ENCODE results near the gene COL11A2.
"Not testable (repeated sequence)": the region's sequence is repeated elsewhere in the genome, so short reads cannot be mapped to it uniquely, and the experiment has no call there.

COL11A2 gene

GRCh38 chr6:33192105-33192646, at the start of gene COL11A2:
COL11A2 (minus strand) TSS chr6:33192467; CDS start chr6:33192240, 227 bp downstream.
- TF ChIP-seq CTCF (IDR thresholded peaks at IDR 0.05; ENCODE audit: extremely low read depth, insufficient read depth, missing control alignments) = no peak
- DNase-seq (ENCODE audit: low spot score) = peak; percentile 48
- in situ Hi-C loops (cut with MboI; ENCODE audit: low pct_unique_long_range_greater_than_20kb, low sequenced_read_pairs, unreplicated experiment) = no loop called here

- DNase-seq (ENCODE audit: low spot score) = no peak
- in situ Hi-C loops (cut with MboI; ENCODE audit: low pct_unique_long_range_greater_than_20kb, low sequenced_read_pairs, unreplicated experiment) = loop anchor here (10.0 kb wide), 1 partner anchor 237 kb away; the partner anchor contains the start of gene HLA-DOA
- TF ChIP-seq CTCF (IDR thresholded peaks at IDR 0.05; ENCODE audit: extremely low read depth, insufficient read depth, missing control alignments) = no peak
Observed at GRCh38 chr6:33241968-33242367, 49.7 kb upstream of the COL11A2 start.

DNA sequence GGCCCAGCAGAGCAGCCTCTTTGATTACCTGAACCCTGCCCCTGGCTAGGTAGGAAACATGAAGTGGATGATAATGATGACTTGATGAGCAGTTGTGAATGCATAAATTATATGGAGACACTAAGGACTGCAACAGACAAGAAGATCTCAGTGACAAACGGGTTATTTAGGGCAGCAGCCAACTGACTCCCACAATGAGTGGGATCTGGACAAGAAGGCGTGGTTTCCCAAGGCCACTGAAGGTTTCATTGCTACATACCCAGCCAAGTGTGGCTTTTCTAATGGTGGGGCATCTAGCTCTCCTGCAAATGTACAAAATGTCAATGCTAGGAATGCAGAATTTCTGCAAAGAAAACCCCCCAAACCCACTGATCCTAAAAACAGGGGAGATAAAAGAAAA, 45.5 kb upstream of the COL11A2 start:
- no peak for TF ChIP-seq CTCF (IDR thresholded peaks at IDR 0.05; ENCODE audit: extremely low read depth, insufficient read depth, missing control alignments)
- no peak for DNase-seq (ENCODE audit: low spot score)
- in situ Hi-C loops (cut with MboI; ENCODE audit: low pct_unique_long_range_greater_than_20kb, low sequenced_read_pairs, unreplicated experiment) = no loop called here

- in situ Hi-C loops (cut with MboI; ENCODE audit: low pct_unique_long_range_greater_than_20kb, low sequenced_read_pairs, unreplicated experiment) = no loop called here
- no peak for TF ChIP-seq CTCF (IDR thresholded peaks at IDR 0.05; ENCODE audit: extremely low read depth, insufficient read depth, missing control alignments)
- DNase-seq (ENCODE audit: low spot score) = no peak
Observed at GRCh38 chr6:33236852-33237251, 44.6 kb upstream of the COL11A2 start.

- in situ Hi-C loops (cut with MboI; ENCODE audit: low pct_unique_long_range_greater_than_20kb, low sequenced_read_pairs, unreplicated experiment) = no loop called here
- DNase-seq (ENCODE audit: low spot score) = no peak
- TF ChIP-seq CTCF (IDR thresholded peaks at IDR 0.05; ENCODE audit: extremely low read depth, insufficient read depth, missing control alignments) = no peak
Observed at GRCh38 chr6:33236328-33236727, 44.1 kb upstream of the COL11A2 start.

DNA sequence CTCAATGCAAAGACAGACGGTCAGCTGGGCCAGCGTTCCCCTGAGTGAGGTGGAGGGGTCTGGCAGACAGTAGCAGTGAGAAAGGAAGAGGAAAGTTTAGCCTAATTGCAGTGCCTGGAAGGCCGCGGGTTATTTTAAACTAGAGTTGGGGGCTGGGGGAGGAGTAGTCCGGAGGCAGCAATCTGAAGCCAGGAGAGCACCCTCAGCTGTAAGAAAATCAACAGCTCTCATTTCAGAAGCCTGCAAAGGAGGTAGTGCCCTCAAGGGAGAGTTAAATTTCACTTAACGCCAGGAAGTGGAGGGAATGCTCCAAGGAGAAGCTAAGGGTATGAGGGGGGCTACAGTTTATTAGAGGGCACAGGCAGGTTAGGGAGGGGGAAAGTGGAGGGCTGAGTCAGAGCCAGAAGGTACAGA, 43.0 kb upstream of the COL11A2 start:
- DNase-seq (ENCODE audit: low spot score) = no peak
- in situ Hi-C loops (cut with MboI; ENCODE audit: low pct_unique_long_range_greater_than_20kb, low sequenced_read_pairs, unreplicated experiment) = no loop called here
- no peak for TF ChIP-seq CTCF (IDR thresholded peaks at IDR 0.05; ENCODE audit: extremely low read depth, insufficient read depth, missing control alignments)

DNA sequence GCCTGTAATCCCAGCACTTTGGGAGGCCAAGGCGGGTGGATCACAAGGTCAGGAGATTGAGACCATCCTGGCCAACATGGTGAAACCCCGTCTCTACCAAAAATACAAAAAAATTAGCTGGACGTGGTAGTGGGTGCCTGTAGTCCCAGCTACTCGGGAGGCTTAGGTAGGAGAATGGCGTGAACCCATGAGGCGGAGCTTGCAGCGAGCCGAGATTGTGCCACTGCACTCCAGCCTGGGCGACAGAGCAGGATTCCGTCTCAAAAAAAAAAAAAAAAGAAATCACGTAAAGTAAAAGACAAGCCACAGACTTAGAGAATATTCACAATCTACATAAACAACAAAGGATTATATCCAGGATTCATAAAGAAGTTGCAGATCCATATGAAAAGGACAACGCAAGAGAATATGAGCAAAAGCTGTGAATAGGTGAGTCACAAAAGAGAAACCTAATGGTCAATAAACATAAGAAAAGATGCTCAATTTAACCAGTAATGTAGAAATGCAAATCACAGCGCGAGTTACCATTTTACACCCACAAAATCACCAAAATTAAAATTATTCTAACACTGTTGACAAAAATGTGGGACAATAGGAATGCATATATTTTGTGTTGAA, 34.3 kb upstream of the COL11A2 start:
- DNase-seq (ENCODE audit: low spot score); in situ Hi-C loops (cut with MboI; ENCODE audit: low pct_unique_long_range_greater_than_20kb, low sequenced_read_pairs, unreplicated experiment): not testable (repeated sequence)
